GM19463 (cell line): ENCODE measurements around the gene CDH19.

Experiments
- ATAC-seq: cut with Tn5 transposase; IDR thresholded peaks from one replicate; pipeline ENCODE4 v1.9.1; 2021; ENCODE audit warnings: mild to moderate bottlenecking, moderate library complexity; ENCODE audit not compliant: unreplicated experiment

Gene CDH19

DNA sequence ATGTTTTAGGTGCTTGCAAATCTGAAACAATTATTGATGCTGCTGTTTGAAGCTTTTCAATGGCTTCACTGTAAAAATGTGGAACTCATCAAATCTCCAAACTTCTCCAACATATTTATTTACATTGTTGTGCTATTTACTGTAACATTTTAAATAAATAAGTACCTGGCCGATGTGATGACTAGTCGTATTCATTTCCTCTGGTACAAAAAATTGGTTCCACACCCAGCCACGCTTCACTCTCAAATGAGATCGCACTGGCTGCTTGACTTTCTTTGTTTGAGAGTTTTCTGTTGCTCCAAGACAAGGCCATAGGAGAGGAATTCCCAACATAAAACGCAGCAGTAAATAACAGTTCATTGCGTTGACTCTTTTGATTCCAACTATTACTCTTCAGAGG lies 32.0 kb downstream of the CDH19 start:
- ATAC-seq: no peak

DNA sequence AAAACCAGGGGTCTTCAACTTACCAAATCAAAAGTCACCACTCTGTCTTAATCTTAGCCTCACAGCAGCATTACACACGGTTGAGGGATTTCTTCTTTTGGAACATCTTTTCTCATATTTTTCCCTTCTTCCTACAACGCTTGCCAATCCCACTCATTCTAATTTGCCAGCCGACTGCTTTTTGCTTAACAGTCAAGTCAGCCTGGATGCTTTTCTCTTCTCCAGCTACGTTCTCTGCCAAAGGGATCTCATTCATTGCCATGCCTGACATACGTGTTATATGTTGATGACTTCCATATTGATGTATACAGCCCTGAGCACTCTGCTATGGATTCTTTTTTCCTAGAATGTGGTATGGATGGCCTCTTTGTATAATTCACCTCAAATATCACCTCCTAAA lies 37.3 kb downstream of the CDH19 start:
- no peak for ATAC-seq

DNA sequence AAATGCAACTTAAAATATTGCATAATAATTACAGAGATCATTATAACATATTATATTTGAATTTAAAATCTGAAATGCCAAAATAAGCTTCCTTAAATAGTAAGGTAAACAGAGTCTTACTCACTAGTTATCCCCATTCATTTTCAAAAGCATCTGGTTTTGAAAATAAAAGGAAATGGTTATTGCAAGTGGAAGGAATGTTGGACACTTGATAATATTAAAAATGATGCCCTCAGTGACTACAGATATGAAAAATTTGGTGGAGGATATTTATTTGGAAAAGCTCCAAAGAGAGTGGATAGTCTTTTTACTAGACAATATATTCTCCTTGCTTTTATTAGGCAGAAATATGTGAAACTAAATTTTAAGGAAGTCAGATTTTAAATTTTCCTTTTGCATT lies 39.7 kb downstream of the CDH19 start:
- ATAC-seq: no peak

DNA sequence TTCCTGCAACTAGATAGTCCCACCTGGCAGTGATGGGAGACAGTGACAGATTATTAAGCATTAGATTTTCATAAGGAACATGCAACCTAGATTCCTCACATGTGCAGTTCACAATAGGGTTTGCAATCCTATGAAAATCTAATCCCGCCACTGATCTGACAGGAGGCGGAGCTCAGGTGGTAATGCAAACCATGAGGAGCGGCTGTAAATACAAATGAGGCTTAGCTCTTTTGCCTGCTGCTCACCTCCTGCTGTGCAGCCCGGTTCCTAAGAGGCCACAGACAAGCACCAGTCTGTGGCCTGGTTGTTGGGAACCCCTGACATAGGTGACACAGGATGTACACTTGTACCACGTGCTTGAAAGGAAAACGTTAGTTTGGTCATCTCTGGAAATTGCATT lies 41.6 kb downstream of the CDH19 start:
- no peak for ATAC-seq

DNA sequence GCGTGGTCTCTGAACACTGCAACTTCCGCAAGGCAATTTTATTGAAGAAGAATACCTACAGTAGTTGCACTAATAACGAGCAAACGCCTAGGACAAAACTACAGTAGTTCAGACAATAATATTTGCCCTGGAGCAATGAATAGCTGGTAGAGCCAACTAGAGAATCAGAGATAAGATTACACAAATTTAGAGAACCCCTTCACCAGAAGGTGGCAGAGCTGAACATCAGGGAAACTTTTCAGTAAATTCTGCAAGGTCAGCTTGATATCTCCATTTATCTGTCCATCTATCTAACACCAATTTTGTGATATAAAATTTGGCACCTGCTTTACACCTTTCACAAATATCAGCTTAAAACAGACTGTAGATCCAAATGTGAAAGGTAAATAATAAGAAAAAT lies 43.8 kb downstream of the CDH19 start:
- no peak for ATAC-seq

DNA sequence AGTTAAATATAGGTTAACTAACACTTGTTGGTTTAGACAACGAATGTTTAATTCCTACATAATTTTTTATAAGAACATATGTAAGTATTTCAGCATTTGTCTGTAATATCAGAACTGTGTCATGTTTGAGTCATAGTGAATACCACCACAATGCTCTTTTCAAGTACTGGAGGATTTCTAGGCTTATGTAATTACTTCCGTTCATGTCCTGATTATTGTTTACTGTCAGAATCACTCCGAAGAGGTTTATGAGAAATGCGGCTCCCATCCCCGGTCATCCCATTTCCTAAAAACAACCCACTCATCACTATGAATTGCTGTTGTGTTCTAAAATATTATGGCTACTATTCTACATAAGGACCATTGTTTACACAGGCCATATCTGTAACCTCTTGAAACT lies 45.1 kb downstream of the CDH19 start:
- ATAC-seq: no peak

DNA sequence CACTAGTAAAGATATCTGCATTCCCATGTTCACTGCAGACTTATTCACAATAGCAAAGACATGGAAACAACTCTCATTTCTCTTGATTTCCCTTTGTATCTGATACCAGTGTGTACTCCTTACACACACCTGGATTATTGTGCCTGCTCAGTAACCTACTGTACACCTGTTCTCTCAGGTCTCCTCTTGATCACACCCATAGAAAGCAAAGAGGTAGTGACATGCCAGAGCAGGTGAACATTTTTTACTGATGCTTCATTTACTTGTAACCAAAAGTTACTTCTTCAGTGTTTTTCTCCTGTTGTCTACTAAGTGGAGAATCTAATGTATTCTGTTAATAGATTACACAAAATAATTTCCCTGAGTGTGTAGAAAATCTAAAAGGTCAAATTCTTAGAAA lies 46.8 kb downstream of the CDH19 start:
- ATAC-seq: no peak

DNA sequence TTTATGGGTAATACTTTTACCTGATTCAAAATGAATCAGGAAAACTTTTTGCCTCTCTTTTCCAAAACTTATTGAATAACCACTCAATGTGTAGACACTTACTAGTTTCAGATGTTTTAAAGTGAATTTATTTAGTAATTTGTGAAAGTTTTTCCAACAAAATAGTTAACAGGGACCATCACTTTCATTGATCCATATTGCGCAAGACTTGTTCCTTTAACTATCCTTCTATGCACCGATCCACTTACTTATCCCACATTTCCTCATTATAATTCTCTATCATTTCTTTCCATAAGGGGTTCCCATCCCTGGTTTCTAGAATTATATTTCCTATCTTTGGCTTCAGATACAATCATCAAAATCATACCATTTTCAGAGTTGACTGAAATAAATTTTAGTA lies 48.3 kb downstream of the CDH19 start:
- no peak for ATAC-seq

DNA sequence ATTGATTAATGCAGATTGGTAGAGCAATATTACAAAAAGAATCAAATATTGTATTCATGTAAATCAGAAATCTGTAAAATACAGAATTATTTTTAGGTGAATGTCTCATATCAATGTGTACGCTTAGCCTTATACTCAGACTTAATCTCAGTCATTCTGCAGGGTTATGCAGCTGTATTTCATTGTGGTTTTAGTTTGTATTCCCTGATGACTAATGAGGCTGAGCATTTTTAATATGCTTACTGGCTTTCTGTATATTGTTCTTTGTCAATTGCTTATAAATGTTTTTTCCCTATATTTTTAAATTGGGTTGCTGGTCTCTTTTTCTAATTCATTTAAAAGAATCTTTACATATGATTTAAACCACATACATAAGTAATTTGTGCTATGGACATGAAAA lies 50.1 kb downstream of the CDH19 start:
- ATAC-seq: no peak

DNA sequence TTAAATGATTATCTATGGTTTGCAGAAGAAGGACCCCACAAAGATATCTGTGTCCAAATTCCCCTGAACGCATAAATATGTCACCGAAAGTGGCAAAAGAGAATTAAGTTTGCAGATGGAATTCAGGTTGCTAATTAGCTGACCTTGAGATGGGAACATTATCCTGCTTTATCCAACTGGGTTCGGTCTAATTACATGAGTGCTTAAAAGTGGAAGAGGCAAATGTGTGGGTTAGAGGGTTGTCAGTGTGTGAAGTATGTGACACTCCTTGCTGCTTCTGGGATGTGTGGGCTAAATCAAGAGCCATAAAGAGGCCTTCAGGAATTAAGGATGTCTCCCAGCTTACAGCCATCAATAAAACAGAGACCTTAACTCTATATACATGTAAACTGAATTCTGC lies 53.5 kb downstream of the CDH19 start:
- ATAC-seq: no peak

DNA sequence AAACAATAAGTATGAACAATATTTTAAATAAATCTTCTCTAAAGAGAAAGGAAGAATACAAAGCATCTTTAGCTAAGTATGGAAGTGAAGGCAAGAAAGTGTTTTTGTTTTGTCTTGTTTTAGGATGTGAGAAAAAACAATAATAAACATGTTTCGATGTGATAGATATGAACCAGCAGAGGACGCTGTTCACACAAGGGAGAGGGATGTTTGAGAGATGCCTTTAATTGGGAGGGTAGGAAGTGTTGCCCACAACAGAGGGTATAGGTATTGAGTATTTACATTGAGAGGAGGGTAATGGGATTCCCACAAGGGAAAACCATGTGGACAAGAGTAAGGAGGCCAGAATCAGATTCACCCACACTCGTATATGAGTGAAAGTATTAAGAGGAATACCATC lies 55.1 kb downstream of the CDH19 start:
- ATAC-seq: no peak

DNA sequence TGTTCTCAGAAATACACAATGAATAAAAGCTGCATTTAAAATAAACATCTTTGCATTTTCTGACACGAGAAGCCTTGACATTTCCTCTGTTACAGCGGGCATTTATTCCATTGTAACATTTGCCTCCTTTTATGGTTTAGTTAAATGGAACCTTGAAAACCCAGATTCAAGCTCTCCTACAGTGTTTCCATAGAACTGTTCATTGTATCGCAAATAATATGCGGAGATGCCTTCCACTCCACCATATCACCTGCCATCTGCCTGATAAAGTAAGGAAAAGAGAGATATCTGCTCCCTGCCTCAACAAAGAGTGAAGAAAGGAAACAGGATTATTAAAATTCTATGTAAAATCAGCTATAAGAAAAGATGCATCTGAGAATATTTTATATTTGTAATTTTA lies 69.8 kb downstream of the CDH19 start:
- no peak for ATAC-seq

DNA sequence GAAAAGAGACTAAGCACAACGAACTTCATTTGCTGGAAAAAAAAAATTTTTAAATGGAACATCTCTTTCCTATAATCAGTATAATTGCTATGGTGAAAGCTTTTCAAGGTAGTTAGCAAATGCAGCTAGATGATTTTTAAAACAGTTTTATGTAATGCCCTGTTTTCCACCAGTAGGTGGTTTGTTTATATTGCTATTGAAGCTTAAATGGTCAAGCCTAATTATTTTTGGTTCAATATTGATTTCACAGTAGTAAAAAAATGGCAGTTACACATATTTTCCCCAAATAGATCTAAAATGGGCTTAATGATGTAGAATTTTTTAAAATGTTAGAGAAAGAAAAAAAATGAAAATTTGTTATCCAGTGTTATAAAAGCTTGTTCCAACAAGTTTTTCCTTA lies 70.2 kb downstream of the CDH19 start:
- no peak for ATAC-seq

DNA sequence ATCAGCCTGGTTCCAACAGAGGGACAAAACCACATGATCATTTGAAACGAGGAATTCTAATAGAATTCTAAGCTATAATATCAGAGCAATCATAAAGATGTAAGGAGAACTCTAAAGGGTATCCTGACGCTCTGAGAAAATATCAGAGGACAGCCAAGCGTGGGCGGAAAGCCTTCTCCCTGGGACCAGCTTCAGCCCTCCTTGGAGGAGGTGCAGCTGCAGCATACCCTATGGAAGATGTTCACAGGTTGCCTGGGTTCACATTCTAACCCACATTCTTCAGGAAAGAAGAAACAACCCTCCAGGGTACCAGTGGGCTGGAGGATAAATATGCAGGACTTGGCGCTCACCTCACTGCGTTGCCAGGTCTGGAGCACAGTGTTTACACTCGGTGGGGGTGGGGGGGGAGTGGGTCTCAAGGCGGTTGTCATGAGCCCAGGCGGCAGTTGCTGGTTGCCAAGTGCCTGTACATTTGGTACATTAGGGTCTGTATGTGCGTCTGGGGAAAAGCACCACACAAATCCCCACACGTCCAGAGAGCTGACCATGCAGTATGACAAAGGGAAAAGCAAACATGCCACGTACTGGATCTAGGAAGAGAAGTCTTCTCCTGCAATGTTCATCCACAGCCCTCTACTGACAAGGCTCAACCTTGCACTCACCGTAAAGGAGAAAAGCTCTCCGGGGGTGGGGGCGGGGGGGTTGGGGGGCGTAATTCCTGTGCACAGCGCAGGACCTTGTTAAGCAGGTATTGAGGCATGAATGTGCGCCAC lies 80.5 kb downstream of the CDH19 start:
- no peak for ATAC-seq

DNA sequence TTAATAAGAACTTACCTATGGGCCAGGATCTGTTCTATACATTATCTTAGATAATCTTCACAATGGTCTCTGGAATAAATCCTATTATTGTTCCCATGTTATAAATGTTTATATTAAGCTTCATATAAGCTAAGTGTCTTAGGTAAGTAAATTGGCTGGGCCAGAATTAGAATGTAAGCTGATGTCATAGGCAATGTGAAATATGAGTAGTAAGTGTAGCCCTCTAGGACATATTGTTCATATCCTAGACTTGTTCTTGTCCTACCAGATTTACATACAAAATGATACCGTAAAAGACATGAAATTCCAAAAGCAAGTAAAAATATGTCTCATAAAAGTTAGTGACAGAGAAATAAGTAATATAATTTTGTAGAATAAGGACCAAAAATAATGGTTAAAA lies 89.9 kb downstream of the CDH19 start:
- ATAC-seq: no peak

DNA sequence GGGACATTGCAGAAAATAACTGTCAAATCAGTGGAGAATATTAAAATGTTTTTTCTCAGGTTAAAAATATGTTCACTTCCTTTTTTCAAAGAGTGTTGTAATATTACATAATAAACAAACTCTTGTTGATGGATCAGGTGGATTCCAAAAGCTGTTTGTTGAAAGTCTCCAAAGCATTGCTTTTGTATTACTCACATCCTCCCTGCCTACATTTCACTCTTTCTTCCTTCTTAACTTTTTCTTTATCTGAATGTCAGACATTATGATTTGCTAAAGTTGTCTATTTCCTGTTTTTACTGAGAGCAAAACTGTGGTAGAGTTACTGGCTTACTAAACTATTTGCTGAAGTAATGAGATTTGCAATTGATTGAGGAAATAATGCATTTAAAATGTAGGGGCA lies 92.1 kb downstream of the CDH19 start:
- ATAC-seq: no peak

DNA sequence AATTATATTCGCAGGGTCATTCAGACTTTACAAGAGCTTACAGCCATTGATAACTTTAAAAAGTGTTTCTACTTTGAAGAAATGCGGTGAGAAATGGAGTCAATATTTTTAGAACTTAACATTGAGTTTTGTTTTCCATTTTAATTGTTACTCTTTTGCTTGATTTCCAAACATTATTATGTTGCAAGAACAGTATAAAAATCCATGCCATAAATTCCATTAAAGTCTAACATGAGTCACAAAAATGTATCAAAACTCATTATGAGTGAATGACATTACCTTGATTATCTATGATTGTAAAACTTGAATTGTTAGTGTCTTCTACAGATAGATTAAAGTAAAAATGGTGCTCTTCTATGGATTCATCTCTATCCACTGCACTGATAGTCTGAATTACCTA lies 92.6 kb downstream of the CDH19 start:
- no peak for ATAC-seq

DNA sequence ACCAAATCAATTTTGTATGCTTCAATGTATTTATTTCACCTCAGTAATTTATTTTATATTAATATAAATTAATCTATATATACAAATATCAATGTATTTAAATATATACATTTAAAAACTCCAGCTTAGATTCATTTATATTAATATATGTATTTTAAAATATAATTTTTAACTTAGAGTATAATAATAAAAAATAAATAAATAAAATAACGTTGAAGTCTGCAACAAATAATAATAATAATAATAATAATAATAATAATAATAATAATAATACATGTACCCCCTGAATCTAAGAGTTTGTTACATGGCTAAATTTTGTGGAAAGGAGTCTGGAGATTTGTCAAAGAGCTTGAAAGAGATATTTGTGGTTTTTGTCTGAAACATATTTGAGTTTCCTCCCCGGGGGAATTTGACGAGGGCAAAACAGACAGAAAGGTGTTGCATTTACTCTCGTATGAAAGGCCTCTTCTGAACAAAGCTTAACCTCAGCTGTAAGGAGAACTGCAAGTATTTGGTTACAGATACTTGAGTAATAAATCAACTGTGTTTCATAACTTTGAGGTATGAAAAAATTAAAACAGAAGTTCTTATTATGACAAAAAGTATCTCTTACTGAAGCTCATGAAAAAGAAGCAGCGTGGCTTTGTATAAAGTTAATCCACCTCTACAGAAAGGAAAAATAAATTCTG lies 93.4 kb downstream of the CDH19 start:
- no peak for ATAC-seq

DNA sequence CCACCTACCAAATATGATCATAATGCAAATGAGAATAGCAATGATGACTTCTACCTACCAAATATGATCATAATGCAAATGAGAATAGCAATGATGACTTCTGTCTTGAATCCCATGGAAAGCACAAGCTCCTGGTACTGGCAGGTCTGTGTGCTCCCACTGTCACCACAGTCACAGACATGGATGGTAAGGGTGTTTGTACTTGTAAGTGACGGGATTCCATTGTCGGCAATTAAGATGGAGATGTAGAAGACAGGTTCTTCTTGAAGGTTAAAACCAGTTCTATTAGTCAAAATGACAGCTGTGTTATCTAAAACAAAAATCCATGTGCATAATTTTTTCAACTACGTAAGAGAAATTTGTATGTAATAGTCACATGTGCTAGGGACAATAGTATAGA lies 95.0 kb downstream of the CDH19 start:
- no peak for ATAC-seq

DNA sequence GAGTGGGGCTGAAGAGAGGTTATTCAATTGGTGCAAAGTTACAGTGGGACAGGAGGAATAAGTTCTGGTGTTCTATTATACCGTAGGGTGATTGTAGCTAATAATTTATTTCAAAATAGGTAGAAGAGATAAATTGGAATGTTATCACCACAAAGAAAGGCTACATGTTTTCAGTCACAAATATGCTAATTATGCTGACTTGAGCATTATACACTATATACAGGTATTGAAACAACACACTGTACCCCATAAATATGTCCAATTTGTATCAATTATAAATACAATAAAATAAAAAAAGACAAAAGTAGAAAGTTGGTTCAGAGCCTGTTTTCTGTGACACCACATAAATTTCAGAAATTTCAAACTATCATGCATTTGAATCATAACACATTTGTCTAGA lies 97.7 kb downstream of the CDH19 start:
- no peak for ATAC-seq

DNA sequence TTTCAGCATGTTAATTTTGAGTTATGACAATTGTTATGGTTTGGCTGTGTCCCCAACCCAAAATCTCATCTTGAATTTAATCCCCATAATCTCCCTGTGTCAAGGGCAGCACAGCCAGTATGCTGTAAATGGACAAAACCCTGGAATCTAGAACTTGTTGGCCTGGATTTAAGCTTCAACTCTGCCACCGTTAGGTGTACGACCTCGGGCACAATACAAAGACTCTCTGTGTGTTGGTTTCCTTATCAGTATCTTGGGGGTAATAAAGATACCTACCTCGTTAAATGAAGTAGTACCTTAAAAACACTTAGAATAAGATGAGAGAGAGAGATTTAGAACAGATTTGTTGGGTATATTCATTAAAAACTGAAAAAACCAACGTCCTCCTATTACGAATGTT lies 106.5 kb downstream of the CDH19 start:
- ATAC-seq: no peak

DNA sequence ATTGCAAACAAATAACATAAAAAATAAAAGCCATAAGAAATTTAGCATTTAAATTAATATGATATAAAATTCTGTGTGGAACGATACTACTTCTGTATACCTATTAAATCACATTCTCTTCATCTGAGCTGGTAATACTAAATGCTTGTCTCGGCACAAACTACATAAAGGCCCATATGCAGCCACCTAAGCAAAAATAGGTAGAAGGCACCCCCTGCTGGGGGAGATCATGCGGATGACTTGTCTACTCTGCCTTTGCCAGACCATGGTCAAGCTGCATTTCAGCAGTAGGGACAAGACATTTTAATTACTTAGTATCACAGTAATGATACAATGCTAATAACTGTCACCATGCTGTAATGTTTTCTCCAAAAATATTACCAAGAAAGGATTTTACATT lies 108.0 kb downstream of the CDH19 start:
- peak; percentile 85 for ATAC-seq

DNA sequence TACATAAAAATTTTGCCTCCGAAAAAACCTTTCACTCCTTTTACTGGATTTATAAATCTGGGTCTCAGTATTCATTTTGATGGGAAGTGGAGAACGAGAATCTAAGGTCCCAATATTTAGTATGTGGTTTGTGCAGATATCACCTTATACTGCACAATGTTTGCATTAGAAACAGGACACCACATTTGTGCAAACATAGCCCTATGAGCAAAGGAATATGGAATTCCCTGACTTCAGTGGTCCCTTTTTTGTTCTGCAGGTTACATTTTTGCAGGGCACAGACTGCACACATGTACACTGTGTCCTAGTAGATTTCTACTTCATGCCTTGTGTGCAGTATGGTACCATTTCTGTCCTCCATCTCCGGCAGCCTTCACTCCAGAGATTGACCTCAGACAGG lies 130.0 kb downstream of the CDH19 start:
- no peak for ATAC-seq
